Measurements from ENCODE around the gene KHDC4. TPM values are rescaled to one million over a fixed set of nuclear protein-coding genes. Genes with fewer than 3 reads are reported as not detected.

Gene KHDC4
- total RNA-seq, 2 donors from 2014 or later: 81.2 to 100 TPM

DNA sequence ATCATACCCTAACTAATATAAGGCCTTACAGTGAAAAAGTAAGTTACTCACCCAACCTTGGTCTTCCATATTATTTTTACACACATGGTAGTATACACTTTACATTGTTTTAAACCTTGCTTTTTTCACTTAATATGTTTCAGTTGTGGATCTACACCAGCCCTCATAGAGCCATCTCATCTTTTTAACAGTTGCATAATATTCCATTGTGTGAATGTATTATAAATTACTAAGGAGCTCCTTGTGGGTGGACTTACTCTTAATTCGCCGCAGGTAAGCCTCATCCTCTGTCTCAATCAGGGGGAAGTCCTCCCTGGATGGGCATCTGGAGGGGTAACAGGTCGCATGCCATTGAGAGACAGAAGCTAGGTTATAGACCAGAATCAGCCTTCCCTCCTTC is 20.4 kb upstream of the KHDC4 start:
- DNase-seq (ENCODE audit: low spot score in 2 of 2): no peak
- Mint-ChIP-seq H3K36me3 (peaks cover 31 to 46% of the 10 kb centered on the region in 2 donors), H3K27ac (peak overlapping the region; percentile 75 to 85), H3K9me3 (no peaks in the 10 kb centered on the region)
- no peak for ATAC-seq

DNA sequence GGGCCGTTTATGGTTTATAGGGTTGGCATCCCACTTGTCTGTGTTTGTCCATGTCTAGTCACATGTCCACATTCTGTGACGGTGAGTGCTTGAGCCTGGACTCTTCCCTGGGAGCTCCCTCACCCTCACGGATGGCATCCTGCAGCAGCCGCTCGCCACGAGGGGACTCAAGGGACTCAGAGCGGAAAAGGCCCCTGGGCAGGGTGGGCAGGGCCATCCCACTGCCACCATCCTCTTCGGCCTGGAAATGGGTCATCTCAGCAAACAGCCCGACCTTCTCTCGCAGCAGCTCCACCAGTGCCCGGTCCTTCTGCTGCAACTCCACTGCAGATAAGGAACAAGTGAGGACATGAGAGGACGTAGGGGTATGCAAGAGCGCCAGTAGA is 18.3 kb upstream of the KHDC4 start:
- no peaks in the 10 kb centered on the region for H3K9me3 Mint-ChIP-seq
- no peak for DNase-seq (ENCODE audit: low spot score in 2 of 2)
- H3K27ac Mint-ChIP-seq: peak overlapping the region; percentile 77 to 85
- H3K36me3 Mint-ChIP-seq: peaks cover 28 to 50% of the 10 kb centered on the region in 2 donors
- ATAC-seq: no peak

DNA sequence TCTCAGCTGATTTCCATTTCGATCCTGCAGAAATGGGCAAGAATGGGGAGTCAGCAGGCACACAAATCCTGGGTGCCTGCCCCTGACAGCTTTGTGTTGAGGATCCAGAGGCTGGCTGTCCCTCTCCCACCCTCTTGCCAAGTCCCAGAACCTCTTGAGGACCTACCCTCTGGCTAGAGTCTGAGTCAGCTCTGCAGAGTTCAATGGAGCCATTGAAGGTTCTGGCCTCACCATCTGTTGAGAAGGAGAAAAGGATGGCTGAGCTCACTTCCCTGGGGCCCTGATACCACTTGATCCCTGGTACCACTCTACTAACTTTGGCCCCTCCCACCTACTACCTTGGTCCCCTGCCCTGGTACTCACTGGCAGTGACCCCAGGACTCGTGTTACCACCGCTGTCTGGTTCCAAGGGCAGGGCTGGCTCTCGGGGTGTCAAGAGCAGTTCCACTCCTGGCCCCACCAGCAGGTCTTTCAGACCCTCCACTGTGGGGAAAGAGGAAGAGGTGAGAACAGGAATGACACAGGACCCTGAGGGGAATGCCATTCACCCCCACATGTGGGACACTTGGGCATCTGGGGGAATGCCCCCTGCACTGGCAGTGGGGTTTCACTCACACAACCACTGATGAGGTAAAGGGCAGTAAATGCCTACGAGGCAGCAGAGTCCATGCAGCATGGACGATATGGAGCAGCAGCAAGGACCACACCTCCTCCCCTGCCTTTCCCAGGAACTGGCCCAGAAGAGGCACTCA is 17.7 kb upstream of the KHDC4 start:
- peaks cover 25 to 49% of the 10 kb centered on the region in 2 donors for H3K36me3 Mint-ChIP-seq
- H3K27ac Mint-ChIP-seq: peak overlapping the region; percentile 77 to 82

DNA sequence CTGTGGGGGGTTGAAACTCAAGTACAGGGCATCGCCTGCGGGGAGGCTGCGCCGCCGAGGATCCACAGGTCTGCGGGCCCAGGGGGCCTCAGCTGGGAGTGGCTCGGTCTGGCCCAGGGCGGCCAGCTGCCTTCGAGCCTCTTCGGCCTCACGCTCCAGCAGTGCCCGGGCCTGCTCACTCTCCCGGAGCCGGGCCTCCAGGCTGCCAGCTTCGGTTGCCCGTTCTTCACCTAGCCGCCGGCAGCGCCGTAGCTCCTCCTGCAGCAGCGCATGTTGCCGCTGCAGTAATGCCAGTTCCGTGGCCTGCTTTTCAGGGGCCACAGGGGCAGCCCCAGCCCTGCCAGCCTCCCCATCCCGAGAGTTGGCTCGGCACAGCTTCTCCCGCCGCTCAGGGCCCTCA is 16.6 kb upstream of the KHDC4 start:
- DNase-seq (ENCODE audit: low spot score in 2 of 2) (no peak), ATAC-seq (no peak)
- Mint-ChIP-seq H3K9me3 (no peaks in the 10 kb centered on the region), H3K36me3 (peaks cover 33 to 60% of the 10 kb centered on the region in 2 donors), H3K27ac (peak overlapping the region in 1 of 2 donors; percentile 77)

More for the DNA sequence above, 17.7 kb upstream of the KHDC4 start:
- ATAC-seq: peak in 1 of 2 donors; percentile 62
- no peaks in the 10 kb centered on the region for H3K9me3 Mint-ChIP-seq
- no peak for DNase-seq (ENCODE audit: low spot score in 2 of 2)

DNA sequence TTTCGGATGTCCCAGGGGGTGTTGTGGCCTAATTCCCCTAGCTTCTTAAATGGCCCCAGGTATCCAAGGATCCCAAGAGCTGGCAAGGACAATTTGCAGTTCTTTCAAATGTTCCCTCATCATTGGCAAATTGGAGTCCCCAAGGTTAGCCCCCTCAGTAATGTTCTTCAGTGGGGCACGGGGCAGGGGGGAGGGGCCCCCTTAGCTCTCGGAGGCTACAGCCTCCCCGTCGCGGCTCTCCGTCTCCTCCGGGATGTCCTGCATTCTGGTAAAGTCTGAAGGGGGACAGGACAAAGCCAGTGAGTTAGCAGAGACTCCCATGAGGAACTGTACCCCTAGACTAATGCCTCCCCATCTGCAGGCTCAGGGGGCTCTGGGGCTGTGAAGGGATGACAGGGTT is 13.5 kb upstream of the KHDC4 start:
- H3K27ac Mint-ChIP-seq: peak overlapping the region; percentile 29 to 52
- H3K36me3 Mint-ChIP-seq: peaks cover 26 to 48% of the 10 kb centered on the region in 2 donors
- H3K9me3 Mint-ChIP-seq: no peaks in the 10 kb centered on the region
- ATAC-seq: no peak
- no peak for DNase-seq (ENCODE audit: low spot score in 2 of 2)

DNA sequence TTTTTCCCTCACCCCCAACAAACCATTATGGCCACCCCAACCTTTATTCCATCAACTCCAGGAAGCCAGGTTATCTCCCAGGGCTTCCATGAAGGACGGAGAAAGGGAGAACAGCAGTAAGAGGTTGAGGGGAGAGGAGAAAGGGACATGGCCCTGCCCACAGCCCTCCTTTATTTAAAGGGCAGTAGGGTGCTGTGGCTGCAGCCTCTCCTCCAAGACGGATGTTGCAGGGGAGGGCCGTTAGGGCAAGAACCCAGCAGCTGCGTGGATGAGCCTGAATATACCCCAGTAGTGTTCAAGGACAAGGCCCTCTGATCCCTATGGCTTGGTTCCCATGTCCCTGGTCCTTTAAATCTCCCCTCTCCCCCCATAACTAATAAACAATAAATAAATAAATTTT is 13.1 kb upstream of the KHDC4 start:
- ATAC-seq: no peak
- H3K36me3 Mint-ChIP-seq: peaks cover 26 to 48% of the 10 kb centered on the region in 2 donors
- no peak for DNase-seq (ENCODE audit: low spot score in 2 of 2)
- H3K9me3 Mint-ChIP-seq: no peaks in the 10 kb centered on the region
- H3K27ac Mint-ChIP-seq: peak overlapping the region; percentile 84 to 94

DNA sequence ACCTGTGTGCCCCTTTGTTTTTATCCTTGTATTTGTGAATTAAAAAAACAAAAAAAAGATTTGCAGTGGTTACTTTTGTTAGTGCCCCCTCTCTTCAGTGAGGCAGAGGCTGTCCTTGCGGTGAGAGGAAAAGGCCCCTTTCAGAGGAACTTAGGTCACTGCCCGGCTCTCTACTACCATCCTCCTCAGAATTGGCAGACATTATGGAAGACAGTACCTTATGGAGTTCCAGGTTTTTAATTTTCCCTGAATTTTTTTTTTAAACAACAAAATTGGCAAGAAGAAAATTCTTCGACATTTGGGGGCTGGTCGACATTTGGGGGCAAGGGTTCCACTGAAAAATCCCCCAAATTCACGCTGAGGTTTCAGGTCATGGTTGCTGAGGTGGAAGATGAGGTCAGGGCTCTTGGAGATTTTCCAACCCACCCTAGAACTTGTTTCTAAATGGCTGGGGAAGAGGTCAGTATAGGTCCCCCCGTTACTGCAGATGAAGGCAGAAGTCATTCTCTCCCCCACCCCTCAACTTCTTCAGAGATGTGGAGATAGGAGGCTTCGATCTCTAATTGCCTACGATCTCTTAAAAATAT is 12.5 kb upstream of the KHDC4 start:
- Mint-ChIP-seq H3K36me3 (peaks cover 24 to 46% of the 10 kb centered on the region in 2 donors), H3K9me3 (no peaks in the 10 kb centered on the region), H3K27ac (peak overlapping the region; percentile 84 to 94)
- ATAC-seq: peak; percentile 10 to 13
- no peak for DNase-seq (ENCODE audit: low spot score in 2 of 2)

DNA sequence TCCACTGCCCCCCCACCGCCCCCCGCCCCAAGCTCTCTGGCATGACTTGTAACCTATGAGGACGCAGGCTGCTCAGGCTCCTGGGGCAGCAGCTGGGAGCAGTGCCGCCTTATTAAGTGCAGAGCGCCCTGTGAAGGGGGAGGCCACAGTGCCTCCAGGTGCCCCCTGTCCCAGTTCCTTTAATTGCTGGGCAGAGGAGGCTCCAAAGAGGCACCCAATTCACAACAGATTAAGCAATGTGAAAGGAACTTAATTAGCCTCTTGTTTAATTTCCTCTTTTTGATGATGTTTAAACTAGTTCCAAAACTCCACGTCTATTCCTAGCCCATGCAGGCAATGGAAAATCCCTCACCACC is 10.2 kb upstream of the KHDC4 start:
- ATAC-seq: no peak
- no peaks in the 10 kb centered on the region for H3K9me3 Mint-ChIP-seq

DNA sequence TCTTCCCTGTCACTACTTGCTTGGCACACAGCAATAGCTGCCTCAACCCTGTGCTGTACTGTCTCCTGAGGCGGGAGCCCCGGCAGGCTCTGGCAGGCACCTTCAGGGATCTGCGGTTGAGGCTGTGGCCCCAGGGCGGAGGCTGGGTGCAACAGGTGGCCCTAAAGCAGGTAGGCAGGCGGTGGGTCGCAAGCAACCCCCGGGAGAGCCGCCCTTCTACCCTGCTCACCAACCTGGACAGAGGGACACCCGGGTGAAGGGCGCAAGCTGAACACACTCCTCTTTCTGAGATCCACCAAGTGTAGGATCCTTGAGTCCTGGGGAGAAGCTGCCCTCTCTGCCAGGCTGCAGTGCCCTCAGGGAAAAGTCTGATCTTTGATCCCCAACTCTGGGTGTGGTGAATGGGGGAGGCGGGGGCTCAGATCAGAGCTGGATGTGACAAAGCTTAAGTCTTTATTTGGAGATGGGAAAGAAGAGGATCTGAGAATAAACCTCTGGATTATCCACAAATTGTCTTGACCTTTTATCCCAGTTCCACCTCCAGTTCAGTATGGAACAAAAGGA is 8.4 kb upstream of the KHDC4 start:
- no peak for ATAC-seq
- DNase-seq (ENCODE audit: low spot score in 2 of 2): no peak
- H3K36me3 Mint-ChIP-seq: peaks cover 9 to 22% of the 10 kb centered on the region in 2 donors
- peak overlapping the region; percentile 90 to 91 for H3K27ac Mint-ChIP-seq
- no peaks in the 10 kb centered on the region for H3K9me3 Mint-ChIP-seq

More for the DNA sequence above, 10.2 kb upstream of the KHDC4 start:
- peak overlapping the region; percentile 84 to 94 for H3K27ac Mint-ChIP-seq
- DNase-seq (ENCODE audit: low spot score in 2 of 2): no peak
- H3K36me3 Mint-ChIP-seq: peaks cover 9 to 27% of the 10 kb centered on the region in 2 donors

DNA sequence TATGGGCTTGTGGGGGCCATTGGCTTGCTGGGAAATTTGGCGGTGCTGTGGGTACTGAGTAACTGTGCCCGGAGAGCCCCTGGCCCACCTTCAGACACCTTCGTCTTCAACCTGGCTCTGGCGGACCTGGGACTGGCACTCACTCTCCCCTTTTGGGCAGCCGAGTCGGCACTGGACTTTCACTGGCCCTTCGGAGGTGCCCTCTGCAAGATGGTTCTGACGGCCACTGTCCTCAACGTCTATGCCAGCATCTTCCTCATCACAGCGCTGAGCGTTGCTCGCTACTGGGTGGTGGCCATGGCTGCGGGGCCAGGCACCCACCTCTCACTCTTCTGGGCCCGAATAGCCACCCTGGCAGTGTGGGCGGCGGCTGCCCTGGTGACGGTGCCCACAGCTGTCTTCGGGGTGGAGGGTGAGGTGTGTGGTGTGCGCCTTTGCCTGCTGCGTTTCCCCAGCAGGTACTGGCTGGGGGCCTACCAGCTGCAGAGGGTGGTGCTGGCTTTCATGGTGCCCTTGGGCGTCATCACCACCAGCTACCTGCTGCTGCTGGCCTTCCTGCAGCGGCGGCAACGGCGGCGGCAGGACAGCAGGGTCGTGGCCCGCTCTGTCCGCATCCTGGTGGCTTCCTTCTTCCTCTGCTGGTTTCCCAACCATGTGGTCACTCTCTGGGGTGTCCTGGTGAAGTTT is 7.8 kb upstream of the KHDC4 start:
- H3K36me3 Mint-ChIP-seq: peaks cover 9 to 17% of the 10 kb centered on the region in 2 donors
- no peaks in the 10 kb centered on the region for H3K9me3 Mint-ChIP-seq
- DNase-seq (ENCODE audit: low spot score in 2 of 2): no peak
- H3K27ac Mint-ChIP-seq: peak overlapping the region; percentile 90 to 91
- ATAC-seq: no peak

DNA sequence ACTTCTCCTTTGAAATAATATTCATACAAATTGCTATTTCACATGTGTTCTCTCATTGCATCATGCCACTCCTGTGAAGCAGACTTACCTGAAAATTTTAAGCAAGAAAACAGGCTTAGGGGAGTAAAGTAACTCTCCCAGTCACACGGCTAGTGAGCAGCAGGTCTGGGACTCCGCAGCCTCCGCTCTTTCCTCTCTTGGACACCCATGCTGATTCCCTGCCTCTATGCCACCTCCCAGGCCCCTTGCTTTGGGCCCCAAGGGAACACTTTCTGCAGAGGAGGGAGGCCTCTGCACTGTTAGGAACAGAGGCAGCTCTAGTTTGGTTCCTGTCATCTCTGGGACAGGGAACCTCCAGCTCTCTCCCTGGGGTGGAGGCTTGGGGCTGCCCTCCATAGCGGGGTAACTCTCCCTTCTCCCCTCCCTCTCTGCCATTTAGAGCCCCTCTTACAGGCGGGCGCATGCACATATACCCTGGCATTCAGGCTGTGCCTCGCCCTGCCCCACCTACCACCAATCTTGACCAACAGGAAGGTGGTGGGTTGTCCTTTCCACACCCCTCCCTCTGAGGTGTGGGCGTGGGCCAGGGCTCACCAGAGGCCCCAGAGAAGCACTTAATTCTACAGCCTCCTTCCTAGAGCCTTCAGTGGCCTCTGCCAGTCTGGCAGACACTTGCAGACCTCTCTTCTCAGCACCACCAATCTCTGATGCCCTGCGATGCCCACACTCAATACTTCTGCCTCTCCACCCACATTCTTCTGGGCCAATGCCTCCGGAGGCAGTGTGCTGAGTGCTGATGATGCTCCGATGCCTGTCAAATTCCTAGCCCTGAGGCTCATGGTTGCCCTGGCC is 7.0 kb upstream of the KHDC4 start, which contains the start of gene RXFP4:
TSS of gene RXFP4 (plus strand) at position 646 of the 852 bp plus-strand sequence. CDS start at position 718, 72 bp downstream.
- peak within 1 kb of the TSS; percentile 90 to 91 for H3K27ac Mint-ChIP-seq
- peak in 1 of 2 donors; percentile 3 for ATAC-seq
- DNase-seq (ENCODE audit: low spot score in 2 of 2): no peak
- H3K36me3 Mint-ChIP-seq: peaks cover 5 to 10% of the 10 kb centered on the region in 2 donors
- H3K9me3 Mint-ChIP-seq: no peaks in the 10 kb centered on the region

DNA sequence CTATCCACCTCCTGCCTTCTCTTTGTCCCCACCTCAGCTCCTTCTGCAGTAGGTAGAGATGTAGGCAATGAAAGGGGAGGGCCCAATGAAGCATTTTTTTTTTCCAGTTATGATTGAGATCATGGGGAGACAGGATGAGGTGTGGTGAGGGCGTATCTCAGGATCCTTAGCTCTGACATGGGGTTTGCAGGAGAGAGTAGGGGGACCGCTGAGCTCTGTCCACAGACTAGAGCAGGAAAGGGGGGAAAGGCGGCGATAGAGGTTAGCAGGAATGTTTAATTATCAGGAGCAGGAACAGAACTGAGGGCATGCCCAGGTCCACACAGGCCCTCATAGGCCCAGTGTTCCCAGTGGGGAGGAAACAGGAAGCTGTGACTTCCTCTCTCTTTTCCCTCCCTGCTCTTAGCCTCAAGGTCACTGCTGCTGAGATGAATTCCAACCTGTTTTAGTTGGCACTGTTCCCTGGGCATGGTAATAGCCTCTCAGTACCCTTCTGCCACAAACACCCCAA is 6.3 kb upstream of the KHDC4 start:
- Mint-ChIP-seq H3K36me3 (peaks cover 0 to 6% of the 10 kb centered on the region in 2 donors), H3K9me3 (no peaks in the 10 kb centered on the region), H3K27ac (peak overlapping the region; percentile 90 to 91)
- DNase-seq (ENCODE audit: low spot score in 2 of 2): no peak
- peak; percentile 42 to 61 for ATAC-seq

DNA sequence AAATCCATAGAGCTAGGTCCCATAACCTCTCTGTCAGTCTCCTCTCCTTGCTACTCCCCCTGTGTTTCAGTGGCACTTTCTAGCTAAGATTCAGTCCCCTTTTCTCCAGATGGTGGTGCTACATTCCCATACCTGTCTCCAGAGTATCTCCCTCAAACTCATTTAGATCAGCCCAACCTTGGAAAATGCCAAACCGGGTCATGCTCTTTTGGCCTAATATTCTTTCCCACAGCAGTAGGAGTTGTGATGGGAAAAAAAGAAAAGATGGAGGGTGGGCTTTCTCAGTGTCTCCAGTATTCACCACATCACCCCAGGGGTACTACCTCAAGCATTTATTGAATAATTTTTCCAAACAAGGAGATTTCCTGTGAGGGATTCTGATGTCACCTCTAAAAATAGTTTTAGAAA is 4.0 kb upstream of the KHDC4 start:
- ATAC-seq (peak in 1 of 2 donors; percentile 14), DNase-seq (ENCODE audit: low spot score in 2 of 2) (no peak)
- no peaks in the 10 kb centered on the region for H3K36me3 Mint-ChIP-seq
- peak overlapping the region; percentile 3 to 50 for H3K27ac Mint-ChIP-seq
- H3K9me3 Mint-ChIP-seq: no peaks in the 10 kb centered on the region

DNA sequence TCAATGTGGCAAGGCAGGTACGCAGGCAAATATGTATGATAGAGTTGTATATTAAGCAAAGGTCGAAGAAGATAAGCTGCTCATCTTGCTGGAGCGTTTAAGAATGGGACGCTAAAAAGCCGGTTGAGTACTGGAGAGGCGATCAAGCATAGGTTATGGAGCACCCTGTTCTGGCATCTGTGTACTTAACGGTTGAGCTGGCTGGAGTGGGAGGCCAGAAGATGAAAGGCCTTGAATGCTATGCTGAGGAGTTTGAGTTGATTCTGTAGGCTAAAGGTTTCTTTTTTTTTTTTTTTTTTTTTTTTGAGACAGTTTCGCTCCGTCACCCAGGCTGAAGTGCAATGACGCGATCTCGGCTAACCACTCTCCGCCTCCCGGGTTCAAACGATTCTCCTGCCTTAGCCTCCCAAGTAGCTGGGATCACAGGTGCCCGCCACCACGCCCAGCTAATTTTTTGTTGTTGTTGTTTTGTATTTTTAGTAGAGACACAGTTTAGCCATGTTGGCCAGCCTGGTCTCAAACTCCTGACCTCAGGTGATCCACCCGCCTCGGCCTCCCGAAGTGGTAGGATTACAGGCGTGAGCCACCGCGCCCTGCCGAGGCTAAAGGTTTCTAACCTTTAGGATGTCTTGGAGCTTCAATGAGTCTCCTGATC is 850 bp upstream of the KHDC4 start:
- no peak overlapping the region for H3K27ac Mint-ChIP-seq
- ATAC-seq (no peak), DNase-seq (ENCODE audit: low spot score in 2 of 2) (no peak)
- H3K36me3 Mint-ChIP-seq: no peaks in the 10 kb centered on the region
- H3K9me3 Mint-ChIP-seq: no peaks in the 10 kb centered on the region

DNA sequence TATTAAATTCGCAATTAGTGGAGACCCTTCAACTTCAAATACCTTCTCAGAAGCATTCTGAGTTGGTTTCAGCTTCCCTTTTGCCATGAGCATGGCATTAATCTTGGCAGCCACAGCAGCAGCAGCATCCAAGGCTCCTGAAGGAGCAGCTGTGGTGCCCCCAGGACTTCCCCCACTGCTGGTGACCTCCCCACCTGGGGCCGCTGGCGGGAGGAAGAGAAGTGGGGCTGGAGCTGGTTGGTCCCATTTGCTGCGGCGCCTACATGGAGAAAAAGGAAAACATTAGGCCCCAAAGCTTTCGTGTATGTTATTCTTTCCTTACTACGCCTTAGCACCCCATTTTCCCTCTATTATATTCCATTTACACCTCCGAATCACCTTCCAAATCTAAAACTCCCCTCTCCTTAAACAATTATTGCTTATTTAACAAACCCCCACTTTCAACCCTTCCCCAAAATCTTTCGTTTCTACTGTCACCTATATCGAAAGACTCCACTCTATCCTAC is 569 bp downstream of the KHDC4 start:
- Mint-ChIP-seq H3K9me3 (no peaks in the 10 kb centered on the region), H3K36me3 (peaks cover 8 to 9% of the 10 kb centered on the region in 2 donors), H3K27ac (no peak overlapping the region)
- DNase-seq (ENCODE audit: low spot score in 2 of 2) (no peak), ATAC-seq (no peak)
